GM12878 (cell line): ENCODE measurements around the gene SRD5A2.

ENCODE experiments used
- CUX1 ChIP-seq: IDR thresholded peaks from 2 replicates; pipeline ENCODE4 v1.6.1; 2012; ENCODE audit warnings: improper control_type of control experiment, low read depth, low read length; ENCODE audit not compliant: insufficient replicate concordance
- EZH2 ChIP-seq: IDR thresholded peaks from 2 replicates; pipeline ENCODE4 v1.6.1; 2012; ENCODE audit warnings: low read depth, mild to moderate bottlenecking, control low read depth, inconsistent platforms, low read length, borderline replicate concordance; ENCODE audit not compliant: control insufficient read depth
- JUND ChIP-seq: IDR thresholded peaks from 2 replicates; pipeline ENCODE4 v1.6.1; 2012; ENCODE audit warnings: low read depth, mild to moderate bottlenecking, low read length, improper control_type of control experiment, moderate library complexity
- MAX ChIP-seq: IDR thresholded peaks from 2 replicates; pipeline ENCODE4 v1.6.1; 2012; ENCODE audit warnings: low read depth, low read length, improper control_type of control experiment
- NFYB ChIP-seq: IDR thresholded peaks from 2 replicates; pipeline ENCODE4 v1.6.1; 2011; ENCODE audit warnings: low read depth, mild to moderate bottlenecking, low read length, improper control_type of control experiment, moderate library complexity; ENCODE audit not compliant: insufficient read depth
- NR2C2 ChIP-seq: IDR thresholded peaks from 2 replicates; pipeline ENCODE4 v1.6.1; 2011; ENCODE audit warnings: borderline replicate concordance, low read depth; ENCODE audit not compliant: control insufficient read depth, insufficient read length
- POLR2A ChIP-seq: IDR thresholded peaks from 2 replicates; pipeline ENCODE4 v1.6.1; 2011; ENCODE audit warnings: low read depth, mild to moderate bottlenecking, low read length
- POLR2AphosphoS5 ChIP-seq: IDR thresholded peaks from 2 replicates; pipeline ENCODE4 v1.6.1; 2011; ENCODE audit warnings: mild to moderate bottlenecking, low read length, inconsistent platforms
- STAT1 ChIP-seq: fragments of 450-650 bp; conservative IDR thresholded peaks from 2 replicates; pipeline ENCODE4 v1.6.1; 2014; ENCODE audit warnings: antibody characterized with exemption, mild to moderate bottlenecking
- SUZ12 ChIP-seq: fragments of 200-600 bp; sonication (generic); IDR thresholded peaks from one replicate; pipeline ENCODE4 v1.6.1; 2018; ENCODE audit warnings: antibody characterized with exemption, mild to moderate bottlenecking; ENCODE audit not compliant: unreplicated experiment

GRCh38 chr2:31531101-31531500, 49.6 kb downstream of the SRD5A2 start:
- TF ChIP-seq CUX1: no peak
- no peak for TF ChIP-seq SUZ12
- no peak for TF ChIP-seq POLR2AphosphoS5
- TF ChIP-seq MAX: no peak
- TF ChIP-seq NR2C2: no peak
- no peak for TF ChIP-seq JUND
- TF ChIP-seq NFYB: no peak
- TF ChIP-seq STAT1: no peak
- no peak for TF ChIP-seq POLR2A
- no peak for TF ChIP-seq EZH2
